BJ (cell line): ENCODE measurements around the gene GABRB3. TPM values are rescaled to one million over a fixed set of nuclear protein-coding genes. Genes with fewer than 3 reads are reported as not detected.
"Not testable (repeated sequence)": the region's sequence is repeated elsewhere in the genome, so short reads cannot be mapped to it uniquely, and the experiment has no call there.

Experiments
- CTCF ChIA-PET: fragments of 350-600 bp; formaldehyde crosslinking; extraction: SDS; loops from one replicate; lab custom pipeline; 2021; ENCODE audit warnings: antibody characterized with exemption, inconsistent platforms; lab: Yijun Ruan, JAX
- POLR2A ChIA-PET: fragments of 300-600 bp; sonication (Branson Sonifier 250); formaldehyde crosslinking; extraction: SDS; loops from one replicate; lab custom pipeline; 2021; ENCODE audit warnings: antibody characterized with exemption; lab: Charles Lee
- DNase-seq: peaks from one replicate; pipeline ENCODE4 v3.0.0-alpha.2; 2011; ENCODE audit warnings: low read depth
- H3K27me3 ChIP-seq: 2 replicates; pipeline ENCODE4 v1.6.0; 2011; ENCODE audit warnings: low read length; ENCODE audit not compliant: control insufficient read depth, insufficient read depth
- H3K36me3 ChIP-seq: 2 replicates; pipeline ENCODE4 v1.5.1; 2011; ENCODE audit warnings: low read length; ENCODE audit not compliant: control insufficient read depth, insufficient read depth
- H3K4me3 ChIP-seq: 2 replicates; pipeline ENCODE4 v1.5.1; 2011; ENCODE audit warnings: low read depth, mild to moderate bottlenecking, control low read depth, low read length
- polyA plus RNA-seq: library from polyadenylated mRNA; depleted of rRNA; stranded (reverse); fragments of >200 nt; gene quantifications from 2 replicates; pipeline ENCODE4 v1.2.3, GENCODE V29; 2011
- TF ChIP-seq, protein P1 (sequence below): IDR thresholded peaks from 2 replicates; pipeline ENCODE4 v1.5.1; 2011; ENCODE audit warnings: low read depth, mild to moderate bottlenecking, control low read depth, inconsistent platforms, low read length, moderate library complexity; ENCODE audit not compliant: insufficient read depth

Gene GABRB3
- polyA plus RNA-seq, 1 experiment = 2.3 TPM

GRCh38 chr15:26722621-26723160, 50.2 kb downstream of the GABRB3 start:
- ChIA-PET POLR2A (no interaction called here), CTCF (interaction anchor here (0.6 kb wide), 1 partner anchor 171 kb away, joined by 3 read pairs; no protein-coding TSS in a partner anchor)
- H3K36me3 ChIP-seq = no peaks in the 10 kb centered on the region
- TF ChIP-seq, protein P1, sequence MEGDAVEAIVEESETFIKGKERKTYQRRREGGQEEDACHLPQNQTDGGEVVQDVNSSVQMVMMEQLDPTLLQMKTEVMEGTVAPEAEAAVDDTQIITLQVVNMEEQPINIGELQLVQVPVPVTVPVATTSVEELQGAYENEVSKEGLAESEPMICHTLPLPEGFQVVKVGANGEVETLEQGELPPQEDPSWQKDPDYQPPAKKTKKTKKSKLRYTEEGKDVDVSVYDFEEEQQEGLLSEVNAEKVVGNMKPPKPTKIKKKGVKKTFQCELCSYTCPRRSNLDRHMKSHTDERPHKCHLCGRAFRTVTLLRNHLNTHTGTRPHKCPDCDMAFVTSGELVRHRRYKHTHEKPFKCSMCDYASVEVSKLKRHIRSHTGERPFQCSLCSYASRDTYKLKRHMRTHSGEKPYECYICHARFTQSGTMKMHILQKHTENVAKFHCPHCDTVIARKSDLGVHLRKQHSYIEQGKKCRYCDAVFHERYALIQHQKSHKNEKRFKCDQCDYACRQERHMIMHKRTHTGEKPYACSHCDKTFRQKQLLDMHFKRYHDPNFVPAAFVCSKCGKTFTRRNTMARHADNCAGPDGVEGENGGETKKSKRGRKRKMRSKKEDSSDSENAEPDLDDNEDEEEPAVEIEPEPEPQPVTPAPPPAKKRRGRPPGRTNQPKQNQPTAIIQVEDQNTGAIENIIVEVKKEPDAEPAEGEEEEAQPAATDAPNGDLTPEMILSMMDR = no peak
- H3K4me3 ChIP-seq = no peak overlapping the region
- DNase-seq = no peak
- no peaks in the 10 kb centered on the region for H3K27me3 ChIP-seq

DNA sequence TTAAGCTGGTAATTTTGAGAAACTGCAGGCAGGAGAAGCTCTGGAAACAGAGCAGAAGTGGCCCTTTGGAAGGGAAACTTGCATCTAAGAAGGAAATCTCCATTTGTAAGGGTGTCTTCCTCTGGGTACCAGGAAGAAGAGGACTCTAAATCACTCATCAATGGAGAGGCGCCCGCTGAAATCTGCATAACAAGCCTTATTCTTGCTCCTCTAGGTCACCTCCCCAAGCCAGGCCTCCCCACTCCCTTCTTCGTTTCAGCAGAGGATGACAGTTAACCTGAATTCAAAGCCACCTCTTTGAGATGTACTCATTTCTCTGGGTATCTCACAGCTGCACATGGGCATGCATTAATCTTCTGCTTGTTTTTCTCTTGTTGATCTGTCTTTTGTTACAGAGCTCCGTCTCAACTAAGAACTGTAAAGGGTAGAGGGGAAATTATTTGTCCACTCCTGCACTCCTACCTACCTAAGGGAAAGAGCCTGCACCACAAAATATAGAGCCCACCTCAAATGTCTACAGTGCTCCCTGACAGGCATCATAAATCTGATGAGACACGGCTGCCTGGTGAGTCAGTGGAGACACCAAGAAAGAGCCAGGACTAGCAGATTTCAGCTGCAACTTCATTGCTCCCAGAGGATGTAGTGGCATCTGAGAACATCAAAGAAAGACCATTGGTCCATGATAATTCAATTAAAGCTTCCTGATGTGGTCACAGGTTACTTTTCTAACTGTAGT, 51.5 kb downstream of the GABRB3 start:
- no peaks in the 10 kb centered on the region for H3K27me3 ChIP-seq

DNA sequence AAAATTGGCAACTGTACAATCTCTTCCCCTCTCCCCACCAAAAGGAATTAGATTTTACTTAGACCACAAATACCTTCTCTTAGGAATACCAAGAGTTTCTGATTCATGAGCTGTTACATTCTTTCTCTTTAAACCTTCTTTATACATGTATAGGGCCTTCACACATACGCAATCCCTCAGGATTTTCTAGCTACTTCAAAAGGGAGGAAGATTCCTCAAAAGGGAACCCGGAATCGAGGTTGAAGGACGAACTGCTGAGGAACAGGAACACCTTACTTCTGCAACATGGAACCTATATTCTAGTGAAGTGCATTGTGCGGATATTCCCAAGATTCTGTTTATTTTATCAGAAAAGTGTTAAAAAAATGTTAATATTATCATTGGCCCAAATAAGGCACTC, 52.3 kb downstream of the GABRB3 start:
- ChIA-PET POLR2A (no interaction called here), CTCF (no interaction called here)
- H3K36me3 ChIP-seq = no peaks in the 10 kb centered on the region

More for the DNA sequence above, 51.5 kb downstream of the GABRB3 start:
- POLR2A ChIA-PET = no interaction called here
- no peak for DNase-seq
- Histone ChIP-seq H3K4me3 (no peak overlapping the region), H3K36me3 (no peaks in the 10 kb centered on the region)
- CTCF ChIA-PET = no interaction called here
- TF ChIP-seq, protein P1 = no peak

GRCh38 chr15:26719866-26720265, 53.0 kb downstream of the GABRB3 start:
- POLR2A ChIA-PET, H3K4me3 ChIP-seq, H3K27me3 ChIP-seq, H3K36me3 ChIP-seq, DNase-seq, CTCF ChIA-PET: not testable (repeated sequence)

More for the DNA sequence above, 52.3 kb downstream of the GABRB3 start:
- DNase-seq = no peak
- Histone ChIP-seq H3K27me3 (no peaks in the 10 kb centered on the region), H3K4me3 (no peak overlapping the region)
- TF ChIP-seq, protein P1 = no peak

DNA sequence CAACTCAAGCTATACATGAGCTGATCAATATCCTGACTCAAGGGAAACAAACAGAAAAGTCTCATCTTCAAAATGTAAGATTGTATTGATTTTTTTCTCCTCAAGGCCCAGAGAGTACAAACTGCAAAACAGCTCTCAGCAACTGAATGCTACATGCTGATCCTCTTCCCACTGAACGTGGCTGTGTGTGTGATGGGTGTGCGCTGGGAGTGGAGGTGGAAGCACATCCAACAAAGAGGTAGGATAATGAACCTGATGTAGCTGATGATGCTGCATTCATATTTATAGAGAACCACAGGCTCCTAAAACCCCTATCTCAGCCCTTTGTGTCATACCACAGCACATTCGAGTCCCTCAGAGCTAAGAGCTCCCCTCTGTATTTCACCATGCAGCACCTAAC, 56.8 kb downstream of the GABRB3 start:
- ChIA-PET POLR2A (no interaction called here), CTCF (no interaction called here)
- no peak overlapping the region for H3K4me3 ChIP-seq
- TF ChIP-seq, protein P1 = no peak
- no peaks in the 10 kb centered on the region for H3K36me3 ChIP-seq
- no peak for DNase-seq
- no peaks in the 10 kb centered on the region for H3K27me3 ChIP-seq
